ENCODE measurements around the gene ADCYAP1.

Gene ADCYAP1

GRCh38 chr18:896315-896714, 8.4 kb upstream of the ADCYAP1 start:
- H3K27ac ChIP-seq (ENCODE audit: low read depth, low read length) = no peak overlapping the region
- H3K9me3 ChIP-seq (ENCODE audit: control insufficient read depth in 5 of 5, low read length in 5 of 5) = no peaks in the 10 kb centered on the region
- H3K9ac ChIP-seq (ENCODE audit: low read length in 5 of 5) = no peak overlapping the region
- no peak overlapping the region for H3K4me3 ChIP-seq (ENCODE audit: low read depth in 1 of 5, low read length in 5 of 5)
- peaks cover 0 to 10% (median 6%) of the 10 kb centered on the region in 5 donors for H3K27me3 ChIP-seq (ENCODE audit: control insufficient read depth in 5 of 5, insufficient read depth in 4 of 5, low read length in 5 of 5)
- H3K4me1 ChIP-seq (ENCODE audit: control insufficient read depth in 5 of 5, insufficient read depth in 5 of 5, low read length in 5 of 5) = no peaks in the 10 kb centered on the region
- no peaks in the 10 kb centered on the region for H3K36me3 ChIP-seq (ENCODE audit: control insufficient read depth in 5 of 5, insufficient read depth in 5 of 5, low read length in 5 of 5)

GRCh38 chr18:901761-902160, 2.9 kb upstream of the ADCYAP1 start:
- Histone ChIP-seq H3K4me1 (ENCODE audit: control insufficient read depth in 5 of 5, insufficient read depth in 5 of 5, low read length in 5 of 5) (peaks cover 0 to 18% (median 13%) of the 10 kb centered on the region in 5 donors), H3K4me3 (ENCODE audit: low read depth in 1 of 5, low read length in 5 of 5) (no peak overlapping the region), H3K9me3 (ENCODE audit: control insufficient read depth in 5 of 5, low read length in 5 of 5) (no peaks in the 10 kb centered on the region), H3K27ac (ENCODE audit: low read depth, low read length) (no peak overlapping the region), H3K36me3 (ENCODE audit: control insufficient read depth in 5 of 5, insufficient read depth in 5 of 5, low read length in 5 of 5) (no peaks in the 10 kb centered on the region), H3K9ac (ENCODE audit: low read length in 5 of 5) (no peak overlapping the region), H3K27me3 (ENCODE audit: control insufficient read depth in 5 of 5, insufficient read depth in 4 of 5, low read length in 5 of 5) (peaks cover 26 to 47% (median 38%) of the 10 kb centered on the region in 5 donors)

GRCh38 chr18:902229-902628, 2.4 kb upstream of the ADCYAP1 start:
- peaks cover 0 to 23% (median 18%) of the 10 kb centered on the region in 5 donors for H3K4me1 ChIP-seq (ENCODE audit: control insufficient read depth in 5 of 5, insufficient read depth in 5 of 5, low read length in 5 of 5)
- H3K9me3 ChIP-seq (ENCODE audit: control insufficient read depth in 5 of 5, low read length in 5 of 5) = no peaks in the 10 kb centered on the region
- H3K4me3 ChIP-seq (ENCODE audit: low read depth in 1 of 5, low read length in 5 of 5) = no peak overlapping the region
- no peaks in the 10 kb centered on the region for H3K36me3 ChIP-seq (ENCODE audit: control insufficient read depth in 5 of 5, insufficient read depth in 5 of 5, low read length in 5 of 5)
- no peak overlapping the region for H3K9ac ChIP-seq (ENCODE audit: low read length in 5 of 5)
- H3K27ac ChIP-seq (ENCODE audit: low read depth, low read length) = no peak overlapping the region
- peaks cover 30 to 51% (median 42%) of the 10 kb centered on the region in 5 donors for H3K27me3 ChIP-seq (ENCODE audit: control insufficient read depth in 5 of 5, insufficient read depth in 4 of 5, low read length in 5 of 5)

GRCh38 chr18:903701-904100, 970 bp upstream of the ADCYAP1 start:
- Histone ChIP-seq H3K27me3 (ENCODE audit: control insufficient read depth in 5 of 5, insufficient read depth in 4 of 5, low read length in 5 of 5) (peaks cover 30 to 66% (median 56%) of the 10 kb centered on the region in 5 donors), H3K27ac (ENCODE audit: low read depth, low read length) (no peak overlapping the region), H3K4me3 (ENCODE audit: low read depth in 1 of 5, low read length in 5 of 5) (no peak overlapping the region)

GRCh38 chr18:905307-905947, 756 bp downstream of the ADCYAP1 start:
- Histone ChIP-seq H3K9me3 (ENCODE audit: control insufficient read depth in 5 of 5, low read length in 5 of 5) (no peaks in the 10 kb centered on the region), H3K4me3 (ENCODE audit: low read depth in 1 of 5, low read length in 5 of 5) (no peak overlapping the region), H3K27me3 (ENCODE audit: control insufficient read depth in 5 of 5, insufficient read depth in 4 of 5, low read length in 5 of 5) (peaks cover 41 to 78% (median 64%) of the 10 kb centered on the region in 5 donors), H3K4me1 (ENCODE audit: control insufficient read depth in 5 of 5, insufficient read depth in 5 of 5, low read length in 5 of 5) (peaks cover 0 to 46% (median 40%) of the 10 kb centered on the region in 5 donors), H3K27ac (ENCODE audit: low read depth, low read length) (no peak overlapping the region), H3K36me3 (ENCODE audit: control insufficient read depth in 5 of 5, insufficient read depth in 5 of 5, low read length in 5 of 5) (no peaks in the 10 kb centered on the region), H3K9ac (ENCODE audit: low read length in 5 of 5) (no peak overlapping the region)

More at GRCh38 chr18:903701-904100, 970 bp upstream of the ADCYAP1 start:
- Histone ChIP-seq H3K36me3 (ENCODE audit: control insufficient read depth in 5 of 5, insufficient read depth in 5 of 5, low read length in 5 of 5) (no peaks in the 10 kb centered on the region), H3K4me1 (ENCODE audit: control insufficient read depth in 5 of 5, insufficient read depth in 5 of 5, low read length in 5 of 5) (peaks cover 0 to 37% (median 32%) of the 10 kb centered on the region in 5 donors), H3K9me3 (ENCODE audit: control insufficient read depth in 5 of 5, low read length in 5 of 5) (no peaks in the 10 kb centered on the region), H3K9ac (ENCODE audit: low read length in 5 of 5) (no peak overlapping the region)

- H3K36me3 ChIP-seq (ENCODE audit: control insufficient read depth in 5 of 5, insufficient read depth in 5 of 5, low read length in 5 of 5) = no peaks in the 10 kb centered on the region
- no peak overlapping the region for H3K9ac ChIP-seq (ENCODE audit: low read length in 5 of 5)
- peaks cover 0 to 46% (median 40%) of the 10 kb centered on the region in 5 donors for H3K4me1 ChIP-seq (ENCODE audit: control insufficient read depth in 5 of 5, insufficient read depth in 5 of 5, low read length in 5 of 5)
- peaks cover 42 to 82% (median 65%) of the 10 kb centered on the region in 5 donors for H3K27me3 ChIP-seq (ENCODE audit: control insufficient read depth in 5 of 5, insufficient read depth in 4 of 5, low read length in 5 of 5)
- no peaks in the 10 kb centered on the region for H3K9me3 ChIP-seq (ENCODE audit: control insufficient read depth in 5 of 5, low read length in 5 of 5)
- H3K4me3 ChIP-seq (ENCODE audit: low read depth in 1 of 5, low read length in 5 of 5) = no peak overlapping the region
- H3K27ac ChIP-seq (ENCODE audit: low read depth, low read length) = no peak overlapping the region
These were observed 1.3 kb downstream of the ADCYAP1 start for GRCh38 chr18:905948-906415.

- H3K4me1 ChIP-seq (ENCODE audit: control insufficient read depth in 5 of 5, insufficient read depth in 5 of 5, low read length in 5 of 5) = peaks cover 0 to 46% (median 40%) of the 10 kb centered on the region in 5 donors
- peak overlapping the region in 4 of 5 donors; percentile 22 to 67 (median 35) for H3K4me3 ChIP-seq (ENCODE audit: low read depth in 1 of 5, low read length in 5 of 5)
- no peak overlapping the region for H3K9ac ChIP-seq (ENCODE audit: low read length in 5 of 5)
- no peak overlapping the region for H3K27ac ChIP-seq (ENCODE audit: low read depth, low read length)
- no peaks in the 10 kb centered on the region for H3K9me3 ChIP-seq (ENCODE audit: control insufficient read depth in 5 of 5, low read length in 5 of 5)
- H3K36me3 ChIP-seq (ENCODE audit: control insufficient read depth in 5 of 5, insufficient read depth in 5 of 5, low read length in 5 of 5) = no peaks in the 10 kb centered on the region
- H3K27me3 ChIP-seq (ENCODE audit: control insufficient read depth in 5 of 5, insufficient read depth in 4 of 5, low read length in 5 of 5) = peaks cover 45 to 81% (median 64%) of the 10 kb centered on the region in 5 donors
These were observed 1.9 kb downstream of the ADCYAP1 start for GRCh38 chr18:906416-907114.

GRCh38 chr18:907115-907884, 2.6 kb downstream of the ADCYAP1 start:
- no peak overlapping the region for H3K27ac ChIP-seq (ENCODE audit: low read depth, low read length)
- H3K27me3 ChIP-seq (ENCODE audit: control insufficient read depth in 5 of 5, insufficient read depth in 4 of 5, low read length in 5 of 5) = peaks cover 48 to 78% (median 66%) of the 10 kb centered on the region in 5 donors
- H3K9me3 ChIP-seq (ENCODE audit: control insufficient read depth in 5 of 5, low read length in 5 of 5) = no peaks in the 10 kb centered on the region
- H3K4me1 ChIP-seq (ENCODE audit: control insufficient read depth in 5 of 5, insufficient read depth in 5 of 5, low read length in 5 of 5) = peaks cover 0 to 46% (median 40%) of the 10 kb centered on the region in 5 donors
- no peaks in the 10 kb centered on the region for H3K36me3 ChIP-seq (ENCODE audit: control insufficient read depth in 5 of 5, insufficient read depth in 5 of 5, low read length in 5 of 5)
- peak overlapping the region in 4 of 5 donors; percentile 55 to 69 (median 64) for H3K4me3 ChIP-seq (ENCODE audit: low read depth in 1 of 5, low read length in 5 of 5)
- peak overlapping the region in 1 of 5 donors; percentile 20 for H3K9ac ChIP-seq (ENCODE audit: low read length in 5 of 5)

- Histone ChIP-seq H3K36me3 (ENCODE audit: control insufficient read depth in 5 of 5, insufficient read depth in 5 of 5, low read length in 5 of 5) (no peaks in the 10 kb centered on the region), H3K4me3 (ENCODE audit: low read depth in 1 of 5, low read length in 5 of 5) (peak overlapping the region; percentile 55 to 69 (median 60)), H3K27me3 (ENCODE audit: control insufficient read depth in 5 of 5, insufficient read depth in 4 of 5, low read length in 5 of 5) (peaks cover 48 to 78% (median 63%) of the 10 kb centered on the region in 5 donors), H3K9me3 (ENCODE audit: control insufficient read depth in 5 of 5, low read length in 5 of 5) (no peaks in the 10 kb centered on the region), H3K4me1 (ENCODE audit: control insufficient read depth in 5 of 5, insufficient read depth in 5 of 5, low read length in 5 of 5) (peaks cover 0 to 46% (median 40%) of the 10 kb centered on the region in 5 donors), H3K27ac (ENCODE audit: low read depth, low read length) (no peak overlapping the region), H3K9ac (ENCODE audit: low read length in 5 of 5) (peak overlapping the region in 1 of 5 donors; percentile 20)
These were observed 3.5 kb downstream of the ADCYAP1 start for GRCh38 chr18:907885-908757.
